DMS53 (cell line): Measurements from ENCODE around the gene GDPD2.

Experiments used
- DNase-seq: peaks from one replicate; lab custom pipeline; 2025; lab: John Stamatoyannopoulos, UW

GDPD2 gene

DNA sequence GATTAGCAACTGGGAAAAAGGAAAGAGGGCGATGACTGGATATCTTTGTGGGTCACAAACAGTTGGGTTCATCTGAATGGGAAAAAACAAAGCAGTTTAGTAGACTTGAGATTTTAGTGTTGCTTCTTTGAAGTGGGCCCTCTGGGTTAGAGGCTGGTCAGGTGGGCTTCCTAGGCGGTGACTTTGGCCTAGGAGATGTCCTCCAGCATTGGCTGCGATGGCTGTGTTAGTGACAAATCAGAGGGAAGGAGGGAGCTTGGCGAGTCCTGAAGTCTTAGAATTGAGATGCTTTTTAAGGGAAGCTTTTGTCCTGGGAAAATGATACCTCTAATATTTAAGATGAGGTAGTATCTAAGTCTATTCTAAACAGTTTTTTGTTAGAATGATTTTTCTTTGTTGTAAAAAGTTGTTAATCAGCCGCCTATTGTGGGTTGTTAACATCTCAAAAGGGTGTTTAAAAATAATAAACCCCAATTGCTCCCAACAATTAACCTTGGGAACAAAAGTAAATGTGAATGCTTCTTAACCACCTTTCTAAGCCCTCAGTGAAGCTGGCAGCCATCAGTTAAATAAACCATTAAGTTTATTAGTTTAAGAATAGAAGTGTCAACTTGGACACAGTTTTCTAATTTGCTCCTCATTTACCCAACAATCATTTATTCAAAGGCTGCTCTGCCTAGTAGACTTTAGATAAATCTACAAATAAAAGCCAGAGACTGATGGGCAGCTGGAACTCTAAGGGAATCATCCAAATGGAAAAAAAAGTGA lies 53.2 kb downstream of the GDPD2 start:
- no peak for DNase-seq

DNA sequence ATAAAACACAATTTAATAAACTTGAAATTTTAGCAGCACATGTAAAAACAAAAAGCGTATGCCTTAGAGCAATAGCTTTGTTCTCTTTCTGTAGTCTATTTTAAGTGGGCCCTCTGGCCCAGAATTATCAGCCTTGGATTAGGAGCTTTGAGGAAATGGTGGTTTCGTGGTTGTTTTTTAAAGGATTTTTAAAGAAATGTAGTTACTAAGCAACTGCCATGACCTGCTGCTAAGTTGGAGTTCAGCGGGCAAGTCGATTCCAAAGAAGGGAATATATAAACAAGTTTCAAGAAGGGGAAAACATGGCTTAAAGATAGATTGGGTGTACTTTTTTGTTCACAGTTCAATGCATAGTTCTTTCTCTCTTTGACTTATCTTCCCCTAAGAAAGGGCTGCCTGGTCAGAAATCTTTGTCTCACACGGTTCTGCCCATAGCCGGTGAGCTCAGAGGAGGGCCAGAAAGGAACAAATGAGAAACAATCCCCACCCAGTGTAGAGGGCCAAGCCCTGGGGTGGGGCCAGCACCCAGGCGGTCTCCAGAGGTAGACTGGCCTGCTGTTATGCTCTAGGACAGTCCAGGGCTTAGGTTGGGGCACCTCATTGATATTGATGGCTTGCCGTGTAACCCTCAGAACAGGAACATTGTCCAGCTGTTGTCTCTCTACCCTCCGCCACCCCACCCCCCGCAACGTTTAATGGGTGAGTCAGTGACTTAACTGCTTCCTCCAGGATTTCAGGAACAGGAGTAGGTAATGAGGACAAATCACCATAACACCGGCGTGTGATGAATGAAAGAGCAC lies 54.0 kb downstream of the GDPD2 start:
- DNase-seq = peak; percentile 81

DNA sequence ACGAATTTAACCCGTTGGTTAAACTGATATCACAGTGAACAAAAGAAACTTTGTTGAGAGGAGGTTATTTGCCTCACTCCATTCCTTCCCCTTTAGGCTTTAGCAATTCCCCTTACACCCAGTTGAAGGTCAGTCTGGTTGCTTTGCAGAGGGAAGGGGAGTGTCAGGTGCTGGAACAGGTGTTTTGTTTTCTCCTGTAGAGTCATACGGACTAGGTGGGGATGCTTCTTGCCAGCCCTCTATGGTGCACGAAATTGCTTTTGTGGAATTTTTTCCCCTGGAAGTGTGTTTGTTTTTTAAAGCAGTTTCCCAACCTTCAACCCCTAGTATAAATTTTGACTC lies 54.6 kb downstream of the GDPD2 start:
- DNase-seq = no peak

DNA sequence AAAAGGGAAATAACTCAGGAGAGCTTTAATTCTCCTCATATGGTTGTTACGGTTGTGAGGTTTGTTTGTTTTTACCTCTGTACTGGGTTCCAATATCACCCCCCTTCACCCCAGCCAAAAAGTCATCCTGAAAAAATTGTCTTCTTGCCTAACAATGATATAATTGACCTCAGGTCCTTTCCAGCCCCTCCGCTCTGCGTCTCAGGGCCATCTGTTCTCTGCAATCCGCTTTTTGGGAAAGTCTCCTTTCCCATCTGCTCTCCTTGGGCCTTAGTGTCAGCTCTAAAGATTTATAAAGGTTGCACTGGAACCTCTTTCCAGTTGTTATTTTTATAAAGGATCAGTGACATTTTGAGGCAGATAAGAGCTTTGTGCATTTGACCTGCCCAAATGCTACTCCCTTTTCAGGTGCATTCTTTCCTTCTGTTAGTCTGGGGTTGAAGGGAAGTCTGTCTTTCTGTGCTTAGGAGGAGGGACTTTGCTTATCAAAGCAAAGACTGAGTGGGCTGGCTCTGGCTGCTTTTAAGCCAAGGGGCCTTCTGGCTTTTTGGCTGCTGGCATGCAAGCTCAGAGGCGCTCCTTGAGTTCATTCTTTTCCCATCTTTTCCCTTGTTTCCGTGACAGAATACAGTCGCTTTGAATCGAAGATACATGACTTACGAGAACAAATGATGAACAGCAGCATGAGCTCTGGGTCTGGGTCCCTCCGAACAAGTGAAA lies 55.6 kb downstream of the GDPD2 start:
- no peak for DNase-seq

DNA sequence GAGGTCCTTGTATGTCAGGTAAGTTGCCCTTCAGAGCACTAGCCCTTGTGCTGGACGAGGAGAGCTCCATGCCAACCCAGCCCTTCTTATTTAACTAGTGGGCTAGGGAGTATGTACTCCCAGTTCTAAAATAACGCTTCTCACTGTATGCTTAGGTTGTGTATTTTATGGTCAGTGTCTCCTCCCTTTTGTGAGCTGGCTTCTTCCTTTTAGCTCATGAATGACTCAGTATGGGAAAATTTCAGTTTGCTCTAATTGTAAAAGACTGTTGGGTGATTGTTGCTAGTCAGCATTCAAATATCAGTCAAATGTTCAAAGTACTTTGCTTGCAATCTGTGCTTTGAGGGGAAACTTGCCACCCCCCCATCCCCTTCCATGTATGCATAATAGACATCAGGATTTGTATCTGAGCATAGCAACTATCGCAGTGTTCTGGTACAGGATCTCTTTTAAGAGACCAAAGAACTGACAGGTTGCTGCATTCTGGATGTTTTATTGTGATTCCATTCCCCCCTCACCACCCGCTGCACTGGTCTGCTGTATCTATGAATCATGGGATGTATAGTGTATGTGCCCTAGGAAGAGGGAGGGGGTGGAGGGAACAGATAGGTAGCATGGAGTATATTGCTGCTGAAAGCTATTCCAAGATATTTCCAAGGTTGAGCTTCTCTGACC lies 56.3 kb downstream of the GDPD2 start:
- DNase-seq = peak; percentile 45

DNA sequence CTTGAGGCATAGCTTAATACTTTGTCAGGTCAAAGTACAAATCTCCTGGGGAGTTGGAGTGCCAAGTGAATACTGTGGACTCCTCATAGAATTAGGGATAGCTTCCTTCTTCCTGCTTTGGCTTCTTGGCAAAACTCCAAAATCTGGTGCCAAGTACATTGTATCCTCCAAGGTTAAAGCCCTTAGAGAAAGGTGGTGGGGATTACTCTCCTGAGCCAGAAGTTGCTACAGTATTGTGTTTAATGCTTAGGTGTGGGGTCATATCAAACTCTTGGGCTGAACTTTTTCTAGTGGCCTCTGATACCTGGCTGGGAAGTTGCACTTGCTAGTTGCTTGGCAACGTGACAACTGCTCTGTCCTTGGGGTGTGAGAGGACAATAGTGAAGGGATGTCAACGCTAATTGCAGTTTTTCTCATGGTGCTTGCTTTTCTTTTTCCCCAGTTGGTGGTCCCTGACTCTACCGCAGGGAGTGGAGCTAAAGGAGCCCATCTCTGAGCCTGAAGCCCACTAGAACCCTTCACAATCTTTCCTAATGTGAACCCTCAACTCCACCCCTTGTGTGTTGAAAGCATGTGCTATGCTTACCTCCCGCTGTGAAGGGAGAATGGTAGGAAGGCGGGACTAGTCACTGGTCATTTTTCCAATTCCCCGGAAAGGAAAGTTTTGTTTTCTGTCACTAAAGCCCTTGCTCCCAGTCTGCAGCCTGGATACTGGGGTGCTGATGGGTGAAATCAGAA lies 57.0 kb downstream of the GDPD2 start:
- DNase-seq = peak; percentile 44

DNA sequence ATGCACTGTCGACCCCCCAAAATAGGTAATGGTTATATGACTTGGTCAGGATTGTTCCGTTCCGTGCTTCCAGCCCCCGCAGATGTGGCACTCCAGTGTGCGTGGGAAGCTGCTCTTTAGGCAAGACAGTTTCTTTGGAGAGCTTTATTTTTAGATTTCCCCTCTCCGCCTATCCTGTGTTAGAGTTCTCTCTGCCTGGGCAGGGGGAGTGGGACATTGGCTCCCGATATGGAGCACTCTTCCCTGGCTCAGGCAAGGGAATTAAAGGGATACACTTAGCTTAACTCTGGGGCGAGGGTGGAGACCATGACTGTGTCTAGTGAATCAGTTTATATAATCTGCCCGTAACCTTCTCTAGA lies 57.5 kb downstream of the GDPD2 start:
- DNase-seq = no peak

DNA sequence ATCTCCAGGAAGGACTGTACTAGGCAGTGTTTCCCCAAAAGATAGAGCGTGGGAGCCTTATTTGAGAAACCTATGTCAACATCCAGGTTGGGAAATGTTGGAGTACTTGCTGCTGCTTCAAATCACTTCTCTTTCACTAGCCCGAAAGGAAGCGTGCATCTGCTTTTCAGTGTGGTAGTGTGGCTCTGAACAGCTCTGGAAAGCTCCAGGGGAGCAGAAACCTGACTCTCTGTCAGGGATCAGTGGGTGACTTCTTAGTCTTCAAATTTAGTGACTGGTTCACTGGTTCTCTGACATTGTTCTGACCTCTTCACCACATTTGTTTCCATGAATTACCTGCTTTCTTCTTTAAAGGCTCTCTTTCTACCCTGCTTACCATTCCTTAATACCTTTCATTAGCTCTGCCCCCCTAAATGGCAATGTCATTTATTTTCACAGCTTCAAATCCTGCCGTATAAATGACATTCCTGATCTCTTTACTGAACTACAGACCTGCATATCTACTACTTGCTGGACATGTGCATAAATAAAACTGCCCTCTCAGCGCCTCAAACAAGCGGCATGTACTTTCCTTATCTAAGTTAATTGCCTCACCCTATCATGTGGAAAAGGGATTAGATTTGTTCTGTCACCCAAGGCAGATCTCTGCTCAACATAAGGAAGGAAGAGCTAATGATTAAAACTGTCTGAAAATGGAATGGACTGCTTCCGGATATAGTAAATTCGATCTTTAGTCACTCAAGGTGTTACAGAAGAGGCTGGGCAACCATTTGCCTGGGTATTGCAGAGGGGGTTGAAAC lies 58.6 kb downstream of the GDPD2 start:
- no peak for DNase-seq

DNA sequence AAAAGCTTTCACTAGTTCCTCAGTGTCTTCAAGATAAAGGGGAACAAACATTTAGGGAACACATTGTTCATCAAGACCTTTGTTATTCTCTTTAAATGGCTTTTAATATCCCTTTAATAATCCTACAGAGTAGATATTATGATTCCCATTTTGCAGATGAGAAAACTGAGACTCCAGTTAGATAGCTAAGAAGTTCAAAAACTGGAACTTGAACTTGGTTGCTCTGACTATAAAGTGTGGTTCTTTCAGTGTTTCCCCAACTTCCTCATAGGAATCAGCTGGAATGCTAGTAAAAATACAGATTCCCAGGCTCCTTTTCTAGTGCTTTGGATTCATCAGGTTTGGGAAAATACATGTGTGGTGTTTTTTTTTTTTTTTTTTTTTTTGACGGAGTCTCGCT lies 59.2 kb downstream of the GDPD2 start:
- DNase-seq = no peak
